ENCODE data around the gene LRRC61.
"Not testable (repeated sequence)": the region's sequence is repeated elsewhere in the genome, so short reads cannot be mapped to it uniquely, and the experiment has no call there.

GRCh38 chr7:150304499-150305258 is 18.5 kb upstream of the LRRC61 start:
- not testable (repeated sequence) for TF ChIP-seq CTCF, POLR2A (IDR thresholded peaks at IDR 0.05)
